ENCODE measurements around the gene PXT1.

- TF ChIP-seq CTCF (IDR thresholded peaks at IDR 0.05; ENCODE audit: low read depth, low read length) (no peak), EZH2phosphoT487 (IDR thresholded peaks at IDR 0.05; ENCODE audit: low read depth) (no peak)
Measured at GRCh38 chr6:36389353-36389752, 53.3 kb downstream of the PXT1 start.
